ENCODE results near the gene CCDC138.

Gene CCDC138

DNA sequence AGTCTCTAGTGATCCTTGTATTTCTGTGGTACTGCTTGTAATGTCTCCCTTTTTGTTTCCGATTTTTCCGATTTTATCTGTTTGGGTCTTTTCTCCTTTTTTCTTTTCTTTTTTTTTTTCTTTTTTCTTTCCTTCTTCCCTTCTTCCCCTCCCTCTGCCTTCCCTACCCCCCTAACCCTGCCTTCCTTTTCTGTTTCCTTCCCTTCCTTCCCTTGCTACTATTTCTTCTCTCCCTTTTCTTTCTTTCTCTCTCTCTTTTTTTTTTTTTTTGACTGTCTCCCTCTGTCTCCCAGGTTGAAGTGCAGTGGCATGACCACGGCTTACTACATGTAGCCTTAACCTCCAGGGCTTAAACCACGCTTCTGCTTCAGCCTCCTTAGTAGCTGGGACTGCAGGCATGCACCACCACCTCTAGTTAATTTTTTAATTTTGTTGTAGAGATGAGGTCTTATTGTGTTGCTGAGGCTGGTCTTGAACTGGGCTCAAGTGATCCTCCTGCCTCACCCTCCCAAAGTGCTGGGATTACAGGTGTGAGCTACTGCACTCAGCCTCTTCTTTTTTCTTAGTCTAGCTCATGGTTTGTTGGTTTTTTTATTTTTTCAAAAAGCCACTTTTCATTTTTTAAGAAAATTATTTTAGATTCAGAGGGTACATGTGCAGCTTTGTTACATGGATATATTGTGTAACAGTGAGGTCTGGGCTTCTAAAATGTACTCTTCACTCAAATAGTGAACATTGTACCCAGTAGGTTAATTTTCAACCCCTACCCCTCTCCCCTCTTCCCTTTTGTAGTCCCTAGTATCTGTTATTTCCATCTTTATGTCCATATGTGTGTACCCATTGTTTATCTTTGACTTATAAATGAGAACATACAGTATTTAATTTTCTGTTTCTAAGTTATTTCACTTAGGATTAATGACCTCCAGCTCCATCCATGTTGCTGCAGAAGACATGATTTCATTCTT lies 24.7 kb downstream of the CCDC138 start:
- Histone ChIP-seq H2AFZ (ENCODE audit: low read depth) (no peak overlapping the region), H3K36me3 (ENCODE audit: insufficient read depth) (0 out of 2 replicates have a peak, but pooled peaks cover 3% of the 10 kb centered on the region), H3K4me3 (IDR thresholded peaks at IDR 0.05; ENCODE audit: insufficient read depth, low read depth, low read length) (no peak overlapping the region), H3K79me2 (ENCODE audit: insufficient read depth, low read depth) (peaks cover 14% of the 10 kb centered on the region; the same call in 1 of the 2 replicates), H3K4me1 (ENCODE audit: low read depth, poor library complexity, severe bottlenecking) (no peaks in the 10 kb centered on the region), H4K20me1 (ENCODE audit: insufficient read depth) (no peaks in the 10 kb centered on the region), H3K27me3 (ENCODE audit: insufficient read depth, low read depth) (no peaks in the 10 kb centered on the region), H3K4me2 (no peak overlapping the region), H3K9ac (no peak overlapping the region), H3K27ac (no peak overlapping the region)
- TF ChIP-seq, protein P1, sequence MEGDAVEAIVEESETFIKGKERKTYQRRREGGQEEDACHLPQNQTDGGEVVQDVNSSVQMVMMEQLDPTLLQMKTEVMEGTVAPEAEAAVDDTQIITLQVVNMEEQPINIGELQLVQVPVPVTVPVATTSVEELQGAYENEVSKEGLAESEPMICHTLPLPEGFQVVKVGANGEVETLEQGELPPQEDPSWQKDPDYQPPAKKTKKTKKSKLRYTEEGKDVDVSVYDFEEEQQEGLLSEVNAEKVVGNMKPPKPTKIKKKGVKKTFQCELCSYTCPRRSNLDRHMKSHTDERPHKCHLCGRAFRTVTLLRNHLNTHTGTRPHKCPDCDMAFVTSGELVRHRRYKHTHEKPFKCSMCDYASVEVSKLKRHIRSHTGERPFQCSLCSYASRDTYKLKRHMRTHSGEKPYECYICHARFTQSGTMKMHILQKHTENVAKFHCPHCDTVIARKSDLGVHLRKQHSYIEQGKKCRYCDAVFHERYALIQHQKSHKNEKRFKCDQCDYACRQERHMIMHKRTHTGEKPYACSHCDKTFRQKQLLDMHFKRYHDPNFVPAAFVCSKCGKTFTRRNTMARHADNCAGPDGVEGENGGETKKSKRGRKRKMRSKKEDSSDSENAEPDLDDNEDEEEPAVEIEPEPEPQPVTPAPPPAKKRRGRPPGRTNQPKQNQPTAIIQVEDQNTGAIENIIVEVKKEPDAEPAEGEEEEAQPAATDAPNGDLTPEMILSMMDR (conservative IDR thresholded peaks at IDR 0.05; ENCODE audit: low read depth, low read length): no peak

DNA sequence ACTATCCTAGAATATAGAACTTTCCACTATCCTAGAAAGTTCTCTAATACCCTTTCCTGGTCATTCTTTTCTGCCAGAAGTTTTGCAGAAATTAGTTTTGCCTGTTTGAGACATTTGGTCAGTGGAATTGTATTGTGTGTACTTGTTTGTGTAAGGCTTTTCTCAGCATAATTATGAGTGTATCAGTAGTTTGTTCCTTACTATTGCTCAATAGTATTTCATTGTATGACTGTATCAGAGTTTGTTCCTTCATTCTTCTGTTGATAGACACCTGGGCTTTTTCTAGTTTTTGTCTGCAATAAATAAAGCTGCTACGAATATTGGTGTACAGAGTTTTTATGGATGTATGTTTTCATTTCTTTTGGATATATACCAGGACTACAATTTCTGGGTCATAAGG lies 27.2 kb downstream of the CCDC138 start:
- Histone ChIP-seq H2AFZ (ENCODE audit: low read depth) (no peak overlapping the region), H3K4me1 (ENCODE audit: low read depth, poor library complexity, severe bottlenecking) (no peaks in the 10 kb centered on the region), H3K4me3 (IDR thresholded peaks at IDR 0.05; ENCODE audit: insufficient read depth, low read depth, low read length) (no peak overlapping the region), H3K27ac (no peak overlapping the region), H3K4me2 (no peak overlapping the region), H3K27me3 (ENCODE audit: insufficient read depth, low read depth) (no peaks in the 10 kb centered on the region), H3K79me2 (ENCODE audit: insufficient read depth, low read depth) (peaks cover 13% of the 10 kb centered on the region; the same call in 1 of the 2 replicates), H3K9ac (no peak overlapping the region), H3K36me3 (ENCODE audit: insufficient read depth) (0 out of 2 replicates have a peak, but pooled peaks cover 3% of the 10 kb centered on the region), H4K20me1 (ENCODE audit: insufficient read depth) (no peaks in the 10 kb centered on the region)
- TF ChIP-seq, protein P1 (conservative IDR thresholded peaks at IDR 0.05; ENCODE audit: low read depth, low read length): no peak

DNA sequence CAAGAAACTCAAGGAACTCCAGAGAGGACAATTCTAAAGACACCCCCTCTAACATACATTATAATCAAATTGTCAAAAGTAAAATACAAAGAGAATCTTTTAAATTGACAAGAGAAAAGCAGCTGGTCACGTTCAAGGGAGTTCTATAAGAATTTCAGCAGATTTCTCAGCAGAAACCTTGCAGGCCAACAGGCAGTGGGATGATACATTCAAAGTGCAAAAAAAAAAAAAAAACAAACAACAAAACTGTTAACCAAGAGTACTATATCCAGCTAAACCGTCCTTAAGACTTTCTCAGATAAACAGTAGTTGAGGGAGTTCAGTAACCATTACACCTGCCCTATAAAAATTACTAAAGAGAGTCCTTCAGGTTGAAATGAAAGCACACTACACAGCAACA lies 33.9 kb downstream of the CCDC138 start:
- H3K4me2 ChIP-seq: no peak overlapping the region
- H4K20me1 ChIP-seq (ENCODE audit: insufficient read depth): no peaks in the 10 kb centered on the region
- H3K4me1 ChIP-seq (ENCODE audit: low read depth, poor library complexity, severe bottlenecking): no peaks in the 10 kb centered on the region
- no peaks in the 10 kb centered on the region for H3K79me2 ChIP-seq (ENCODE audit: insufficient read depth, low read depth)
- no peak overlapping the region for H2AFZ ChIP-seq (ENCODE audit: low read depth)
- no peak overlapping the region for H3K4me3 ChIP-seq (IDR thresholded peaks at IDR 0.05; ENCODE audit: insufficient read depth, low read depth, low read length)
- no peak overlapping the region for H3K27ac ChIP-seq
- no peaks in the 10 kb centered on the region for H3K27me3 ChIP-seq (ENCODE audit: insufficient read depth, low read depth)
- no peak overlapping the region for H3K9ac ChIP-seq
- H3K36me3 ChIP-seq (ENCODE audit: insufficient read depth): peaks cover 4% of the 10 kb centered on the region; the same call in 1 of the 2 replicates
- TF ChIP-seq, protein P1 (conservative IDR thresholded peaks at IDR 0.05; ENCODE audit: low read depth, low read length): no peak

DNA sequence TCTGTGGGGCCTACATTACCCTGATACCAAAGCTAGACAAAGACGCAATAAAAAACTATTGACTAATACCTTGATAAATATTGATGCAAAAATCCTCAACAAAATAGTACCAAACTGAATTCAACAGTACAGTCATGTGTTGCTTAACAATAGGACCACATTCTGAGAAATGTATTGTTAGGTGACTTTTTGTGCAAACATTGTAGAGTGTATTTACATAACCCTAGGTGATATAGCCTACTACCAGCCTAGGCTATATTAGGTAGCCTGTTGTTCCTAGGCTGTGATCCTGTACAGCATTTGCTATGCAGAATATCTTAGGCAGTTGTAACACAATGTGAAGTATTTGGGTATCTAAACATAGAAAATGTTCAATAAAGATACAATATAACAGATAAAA lies 36.7 kb downstream of the CCDC138 start:
- TF ChIP-seq, protein P1 (conservative IDR thresholded peaks at IDR 0.05; ENCODE audit: low read depth, low read length): no peak
- Histone ChIP-seq H4K20me1 (ENCODE audit: insufficient read depth) (no peaks in the 10 kb centered on the region), H3K4me2 (no peak overlapping the region), H3K79me2 (ENCODE audit: insufficient read depth, low read depth) (no peaks in the 10 kb centered on the region), H3K36me3 (ENCODE audit: insufficient read depth) (peaks cover 4% of the 10 kb centered on the region; the same call in 1 of the 2 replicates), H3K27ac (no peak overlapping the region), H3K27me3 (ENCODE audit: insufficient read depth, low read depth) (no peaks in the 10 kb centered on the region), H2AFZ (ENCODE audit: low read depth) (no peak overlapping the region), H3K9ac (no peak overlapping the region), H3K4me3 (IDR thresholded peaks at IDR 0.05; ENCODE audit: insufficient read depth, low read depth, low read length) (no peak overlapping the region), H3K4me1 (ENCODE audit: low read depth, poor library complexity, severe bottlenecking) (no peaks in the 10 kb centered on the region)
